Fibroblast of the conjunctiva (primary cell): ENCODE data around the gene KCNMA1.
"Not testable (repeated sequence)": the region's sequence is repeated elsewhere in the genome, so short reads cannot be mapped to it uniquely, and the experiment has no call there.

ENCODE experiments used
- DNase-seq: peaks from one replicate; pipeline ENCODE4 v3.0.0-alpha.2; 2010; ENCODE audit warnings: low read depth

KCNMA1 gene

DNA sequence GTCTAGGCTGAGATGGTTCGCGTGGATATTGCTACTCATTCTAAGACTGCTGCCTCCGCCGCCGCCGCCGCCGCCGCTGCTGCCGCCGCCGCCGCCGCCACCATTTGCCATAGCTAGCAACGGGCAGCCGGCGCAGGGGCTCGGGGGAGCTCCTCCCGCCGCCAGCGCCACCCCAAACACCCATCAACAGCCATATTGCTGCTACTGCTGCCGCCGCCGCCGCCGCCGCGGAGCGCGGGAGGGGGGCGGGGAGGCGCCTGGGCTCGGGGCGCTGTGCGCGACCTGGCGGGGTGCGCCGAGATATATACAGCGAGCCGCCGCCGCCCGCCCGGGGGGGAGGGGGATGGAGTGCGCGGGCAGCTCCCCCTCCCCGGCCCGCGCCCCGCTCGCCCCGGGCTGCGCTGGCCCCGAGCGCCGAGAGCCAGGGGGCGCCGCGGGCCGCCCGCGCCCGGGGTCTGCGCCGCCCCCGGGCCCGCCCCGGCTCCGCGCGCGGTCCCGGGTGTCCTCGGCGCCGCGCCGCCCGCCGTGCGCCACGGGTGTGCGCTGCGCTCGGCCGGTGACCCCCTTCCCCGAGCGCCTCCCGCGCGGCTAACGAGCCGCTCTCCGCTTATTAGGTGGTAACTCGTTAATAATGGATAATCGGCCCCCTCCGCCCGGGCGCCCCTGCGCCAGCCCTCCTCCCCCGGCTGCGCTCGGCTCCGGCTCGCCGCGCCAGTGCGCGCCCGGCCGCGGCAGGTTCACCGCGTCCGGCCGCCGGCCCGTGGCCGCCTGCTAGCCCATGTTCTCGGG, at the start of gene KCNMA1:
Gene KCNMA1, minus strand, starts transcription at position 277 of the 789 bp plus-strand sequence.
- DNase-seq, result no peak

DNA sequence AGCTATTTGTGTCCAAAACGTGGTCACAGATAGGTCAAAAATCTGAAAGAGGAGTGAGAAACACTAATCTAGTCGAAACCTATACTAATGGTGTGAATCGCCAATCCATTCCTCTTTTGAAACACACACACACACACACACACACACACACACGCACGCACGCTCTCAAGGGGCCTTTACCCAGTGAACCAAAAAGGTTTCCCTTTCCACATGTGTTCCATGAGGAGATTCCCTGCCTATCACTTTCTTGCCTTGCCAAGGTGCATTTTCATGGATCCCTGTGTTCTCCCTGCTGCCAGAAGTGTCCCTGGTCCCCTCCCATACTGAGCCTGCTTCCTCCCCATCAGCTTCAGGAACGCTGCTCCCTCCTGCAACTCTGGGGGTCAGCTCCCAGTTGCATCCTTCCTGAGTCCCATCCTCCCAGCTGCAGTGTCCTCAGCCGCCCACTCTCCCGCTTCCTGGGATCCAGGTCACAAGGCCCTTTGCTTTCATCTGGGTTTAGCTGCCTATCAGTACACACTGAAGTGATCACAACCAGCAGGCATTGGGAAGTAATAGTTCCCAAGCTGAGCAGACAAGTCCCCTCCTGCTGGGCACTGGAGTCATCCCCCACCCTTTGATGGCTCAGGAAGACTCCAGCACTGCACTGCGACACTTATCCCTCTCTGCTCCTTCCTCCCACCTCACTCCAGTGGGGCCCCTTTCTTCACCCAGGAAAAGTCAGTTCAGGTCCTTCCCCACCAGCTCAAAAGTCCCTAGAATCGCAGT, 49.2 kb upstream of the KCNMA1 start:
- no peak for DNase-seq

DNA sequence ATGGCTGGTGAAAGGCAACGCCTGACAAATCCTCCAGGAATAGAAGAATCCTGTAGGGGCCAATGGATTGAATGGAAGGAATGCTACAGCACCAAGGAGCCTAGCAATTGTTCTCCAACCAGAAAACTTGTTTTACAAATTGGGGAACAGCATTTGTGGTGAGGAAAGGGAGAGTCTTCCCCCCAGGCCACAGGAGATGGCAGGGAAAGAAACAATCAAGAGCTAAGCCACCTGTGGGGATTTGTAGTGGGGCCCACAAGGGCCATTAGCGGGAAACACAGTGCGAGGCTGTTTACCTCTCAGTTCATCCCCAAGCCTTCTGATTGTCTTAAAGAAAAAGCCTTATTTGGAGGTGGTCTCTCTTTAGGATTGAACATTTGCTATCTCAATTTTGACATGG, 48.5 kb upstream of the KCNMA1 start:
- DNase-seq, result no peak

DNA sequence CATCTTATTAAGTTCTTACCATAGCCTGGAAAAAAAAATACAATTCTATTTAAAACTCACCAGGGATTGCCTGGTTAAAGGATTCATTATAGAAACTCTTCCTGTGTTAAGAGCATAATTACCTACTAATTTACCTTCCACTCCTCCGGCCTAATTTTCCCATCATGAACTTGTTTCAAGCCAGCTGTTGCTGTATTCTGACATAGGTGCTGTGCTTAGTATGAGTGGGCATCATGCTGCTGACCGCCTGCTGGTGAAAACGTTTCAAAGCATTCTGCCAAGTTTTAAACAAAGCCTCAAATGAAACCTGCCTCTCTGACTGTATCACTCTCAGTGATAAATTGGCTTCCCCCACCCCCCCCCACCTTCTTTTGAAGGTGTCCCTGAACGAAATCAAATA, 47.8 kb upstream of the KCNMA1 start:
- DNase-seq, result no peak

DNA sequence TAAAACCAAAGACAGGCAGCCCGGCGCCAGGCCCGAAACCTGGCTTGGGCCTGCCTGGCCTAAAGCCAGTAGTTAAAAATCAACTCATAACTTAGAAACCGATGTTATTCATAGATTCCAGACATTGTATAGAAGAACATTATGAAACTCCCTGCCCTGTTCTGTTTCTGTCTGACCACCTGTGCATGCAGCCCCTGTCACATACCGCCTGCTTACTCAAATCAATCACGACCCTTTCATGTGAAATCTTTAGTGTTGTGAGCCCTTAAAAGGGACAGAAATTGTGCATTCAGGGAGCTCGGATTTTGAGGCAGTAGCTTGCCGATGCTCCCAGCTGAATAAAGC, 45.5 kb upstream of the KCNMA1 start:
- DNase-seq, result not testable (repeated sequence)

DNA sequence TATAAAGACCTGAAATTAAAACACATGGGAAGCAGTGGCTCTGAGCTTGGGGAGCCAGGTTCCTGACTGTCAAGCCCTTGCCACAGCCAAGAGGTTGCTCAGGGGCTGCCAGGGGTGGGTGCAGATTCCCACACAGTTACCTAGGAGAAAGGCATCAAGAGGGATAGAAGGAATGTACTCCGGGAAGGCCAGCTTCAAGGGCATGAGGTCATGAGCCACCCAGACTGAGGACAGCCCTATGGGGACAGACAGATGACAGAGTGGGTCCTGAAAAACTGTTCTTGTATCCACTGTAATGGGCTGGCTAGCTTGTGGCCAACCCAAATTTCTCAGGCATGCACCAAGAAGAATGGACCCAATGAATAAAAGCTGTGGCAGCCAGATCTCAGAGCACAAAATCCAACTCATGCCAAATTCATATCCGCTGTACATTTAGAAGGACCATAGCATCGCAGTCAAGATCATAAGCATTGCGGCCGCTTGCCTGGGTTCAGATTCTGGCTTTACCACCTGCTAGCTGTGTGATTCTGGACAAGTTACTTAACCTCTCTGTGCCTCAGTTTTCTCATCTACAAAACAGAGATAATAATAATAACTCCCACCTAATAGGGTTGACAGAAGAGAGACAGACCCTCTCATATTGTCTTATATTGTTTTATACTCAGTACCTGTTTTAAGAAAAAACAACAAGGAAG, 44.9 kb upstream of the KCNMA1 start:
- no peak for DNase-seq

DNA sequence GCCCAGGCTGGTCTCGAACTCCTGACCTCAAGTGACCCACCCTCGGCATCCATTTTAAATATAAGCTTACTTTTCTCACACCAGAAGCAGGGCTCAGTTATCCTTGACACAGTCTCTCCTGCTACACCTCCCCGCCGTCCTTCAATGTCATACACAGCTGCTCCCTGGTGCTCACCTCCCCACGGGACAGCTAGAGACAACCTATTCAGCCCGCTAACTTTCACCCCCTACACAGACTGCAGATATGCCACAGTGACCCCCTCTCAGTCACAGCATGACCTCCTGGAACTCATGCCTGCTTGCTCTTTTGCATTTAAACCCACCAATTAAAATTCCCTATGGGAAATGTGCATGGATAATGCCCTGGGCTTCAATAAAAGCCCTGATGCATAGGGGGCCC, 44.2 kb upstream of the KCNMA1 start:
- no peak for DNase-seq

DNA sequence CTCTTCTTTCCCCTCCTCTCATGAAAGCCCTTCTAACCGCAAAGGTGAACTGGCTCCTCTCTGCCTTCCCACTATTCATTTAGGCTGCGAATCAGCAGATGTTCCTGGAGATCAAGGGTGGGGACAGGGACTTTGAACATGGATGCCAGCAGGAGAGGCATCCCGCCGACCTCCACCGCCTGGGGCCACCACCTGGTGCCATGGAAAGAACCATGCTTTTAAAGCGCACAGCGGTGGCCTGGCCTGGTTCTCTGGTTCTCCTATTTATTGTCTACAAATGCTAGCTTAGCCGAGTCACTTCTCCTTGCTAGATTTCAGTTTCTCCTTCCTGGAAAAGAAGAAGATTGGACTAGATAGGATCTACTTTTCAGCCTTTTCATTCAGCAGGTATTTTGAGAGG, 43.2 kb upstream of the KCNMA1 start:
- no peak for DNase-seq

DNA sequence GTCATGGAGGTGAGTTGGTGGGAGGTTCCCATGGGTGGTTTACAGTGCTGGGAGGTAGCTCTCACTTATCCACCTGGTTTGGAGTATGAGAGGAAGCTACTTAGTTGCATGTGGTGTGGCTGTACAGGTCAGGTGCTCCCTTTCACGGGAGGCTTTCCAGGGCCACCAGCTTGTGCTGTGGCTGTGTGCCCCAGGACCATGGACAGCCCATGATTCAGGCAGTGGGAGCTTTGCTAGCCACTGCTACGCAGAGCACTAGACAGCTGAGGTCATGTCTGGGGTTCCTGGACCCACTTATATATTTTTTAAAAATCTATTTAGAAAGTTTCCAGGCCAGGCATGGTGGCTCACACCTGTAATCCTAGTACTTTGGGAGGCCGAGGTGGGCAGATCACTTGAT, 42.5 kb upstream of the KCNMA1 start:
- DNase-seq, result no peak

DNA sequence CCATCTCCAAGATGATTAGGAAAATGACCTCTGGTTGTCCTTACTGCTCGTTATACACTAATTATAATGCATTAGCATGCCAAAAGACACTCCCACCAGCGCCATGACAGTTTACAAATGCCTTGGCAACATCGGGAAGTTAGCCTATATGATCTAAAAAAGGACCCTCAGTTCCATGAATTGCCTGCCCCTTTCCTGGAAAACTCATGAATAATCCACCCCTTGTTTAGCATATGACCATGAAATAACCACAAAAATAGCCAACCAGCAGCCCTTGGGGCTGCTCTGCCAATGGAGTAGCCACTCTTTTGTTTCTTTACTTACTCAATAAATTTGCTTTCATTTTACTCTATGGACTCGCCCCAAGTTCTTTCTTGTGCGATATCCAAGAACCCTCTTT, 41.6 kb upstream of the KCNMA1 start:
- DNase-seq, result no peak

DNA sequence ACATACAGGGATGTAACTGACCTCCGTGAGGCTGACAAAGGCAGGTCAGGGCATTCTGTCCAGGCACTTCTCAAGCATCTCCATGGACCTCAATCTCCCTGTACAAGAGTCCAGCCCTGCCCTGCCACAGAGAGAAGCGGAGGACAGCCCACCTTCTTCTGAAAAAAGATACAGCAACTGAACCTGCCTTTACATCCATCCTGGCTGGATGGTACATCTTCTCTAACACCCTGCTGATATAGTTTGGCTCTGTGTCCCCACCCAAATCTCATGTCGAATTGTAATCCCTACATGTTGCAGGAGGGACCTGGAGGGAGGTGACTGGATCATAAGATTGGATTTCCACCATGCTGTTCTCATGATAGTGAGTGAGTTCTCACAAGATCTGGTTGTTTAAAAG, 40.5 kb upstream of the KCNMA1 start:
- DNase-seq, result no peak

DNA sequence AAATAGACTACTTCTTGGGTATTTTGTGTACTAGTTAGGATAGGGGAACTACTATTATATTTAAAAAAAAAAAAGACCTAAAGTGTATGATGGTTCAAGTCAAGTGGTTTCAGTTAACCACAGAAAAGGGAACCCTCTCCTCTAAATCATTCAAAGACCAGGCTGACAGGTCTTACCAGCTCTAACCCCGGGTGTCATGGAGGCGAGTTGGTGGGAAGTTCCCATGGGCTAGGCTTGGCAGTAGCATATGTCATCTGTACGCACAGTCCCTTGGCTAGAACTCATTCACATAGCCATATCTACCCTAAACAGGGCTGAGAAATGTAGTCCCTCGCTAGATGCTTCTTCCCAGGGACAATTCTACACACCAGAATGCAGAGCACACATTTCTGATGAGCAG, 37.7 kb upstream of the KCNMA1 start:
- no peak for DNase-seq

DNA sequence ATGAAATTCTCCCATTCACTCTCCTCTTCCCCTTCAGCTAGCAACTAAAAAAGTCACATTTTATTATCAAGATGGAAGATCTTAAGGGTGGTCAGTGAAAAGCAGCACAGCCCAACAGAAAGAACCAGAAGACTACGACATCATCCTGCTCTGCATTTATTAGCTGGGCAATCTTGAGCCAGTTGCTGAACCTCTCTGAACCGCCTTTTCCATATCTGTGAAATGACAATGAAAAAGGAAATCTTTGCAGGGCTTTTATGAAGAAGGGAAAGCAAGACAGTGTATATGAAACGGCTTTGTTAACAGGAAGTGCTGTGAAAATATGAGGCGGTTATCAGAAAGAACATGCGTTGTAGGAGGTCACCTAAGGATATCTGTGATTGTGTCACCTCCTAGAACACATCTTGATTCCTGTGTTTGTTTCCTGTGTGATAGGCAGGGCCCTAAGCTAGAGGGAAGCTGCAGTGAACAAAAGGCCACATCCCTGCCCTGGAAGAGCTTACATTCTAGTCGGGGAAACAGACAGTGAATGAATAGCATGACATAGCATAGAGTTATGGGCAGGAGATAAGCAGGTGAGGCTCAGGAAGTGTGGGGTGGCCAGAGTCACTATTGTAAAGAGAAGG, 36.0 kb upstream of the KCNMA1 start:
- DNase-seq, result no peak

DNA sequence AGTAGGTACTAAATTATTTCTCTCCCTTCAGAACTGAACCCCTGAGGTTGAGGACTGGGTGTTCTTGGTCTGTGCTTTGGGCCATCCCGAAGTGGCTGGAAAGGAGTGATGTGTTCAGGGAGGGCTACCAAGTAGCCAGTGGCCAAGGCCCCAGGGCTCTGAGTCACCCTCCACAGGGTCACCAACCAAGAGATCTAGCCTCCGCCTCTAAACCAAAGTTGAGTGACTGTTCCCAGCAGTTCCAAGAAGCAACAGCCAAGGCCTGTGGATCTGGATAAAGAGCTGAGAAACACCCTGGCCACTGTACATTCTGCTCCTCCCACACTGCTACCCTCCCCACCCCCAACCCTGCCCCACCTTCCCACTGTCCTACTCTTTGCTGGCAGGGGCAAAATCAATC, 35.5 kb upstream of the KCNMA1 start:
- no peak for DNase-seq

DNA sequence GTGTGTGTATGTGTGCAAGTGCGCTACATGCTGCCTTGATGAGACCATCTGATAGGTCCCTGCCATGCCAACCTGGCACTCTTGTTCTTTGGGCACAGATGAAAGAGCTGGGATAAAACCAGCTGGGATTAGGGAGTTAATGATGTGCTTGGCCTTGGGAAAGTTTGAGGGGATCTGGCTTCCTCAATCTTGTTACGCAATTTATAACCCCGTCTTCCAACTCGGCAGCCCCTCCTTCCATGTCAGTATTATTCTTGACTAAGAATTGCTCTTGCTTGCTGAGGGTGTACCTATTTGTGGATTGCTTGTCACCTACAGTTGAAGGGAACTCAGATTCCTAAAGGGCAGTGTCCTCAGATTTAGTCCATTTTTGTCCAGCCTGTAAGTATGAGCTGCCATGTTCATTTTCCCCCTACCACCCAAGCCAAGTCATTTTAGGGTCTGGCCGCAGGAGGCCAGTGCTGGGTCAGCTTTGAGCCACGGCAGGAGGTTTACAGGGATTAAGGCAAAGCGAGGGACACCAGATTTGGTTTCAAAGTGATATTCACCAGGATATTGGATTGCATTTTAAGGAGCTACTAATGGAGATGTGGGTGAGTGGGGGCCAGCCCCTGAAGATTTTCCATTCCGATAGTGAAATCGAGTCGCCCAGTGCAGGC, 34.1 kb upstream of the KCNMA1 start:
- no peak for DNase-seq

DNA sequence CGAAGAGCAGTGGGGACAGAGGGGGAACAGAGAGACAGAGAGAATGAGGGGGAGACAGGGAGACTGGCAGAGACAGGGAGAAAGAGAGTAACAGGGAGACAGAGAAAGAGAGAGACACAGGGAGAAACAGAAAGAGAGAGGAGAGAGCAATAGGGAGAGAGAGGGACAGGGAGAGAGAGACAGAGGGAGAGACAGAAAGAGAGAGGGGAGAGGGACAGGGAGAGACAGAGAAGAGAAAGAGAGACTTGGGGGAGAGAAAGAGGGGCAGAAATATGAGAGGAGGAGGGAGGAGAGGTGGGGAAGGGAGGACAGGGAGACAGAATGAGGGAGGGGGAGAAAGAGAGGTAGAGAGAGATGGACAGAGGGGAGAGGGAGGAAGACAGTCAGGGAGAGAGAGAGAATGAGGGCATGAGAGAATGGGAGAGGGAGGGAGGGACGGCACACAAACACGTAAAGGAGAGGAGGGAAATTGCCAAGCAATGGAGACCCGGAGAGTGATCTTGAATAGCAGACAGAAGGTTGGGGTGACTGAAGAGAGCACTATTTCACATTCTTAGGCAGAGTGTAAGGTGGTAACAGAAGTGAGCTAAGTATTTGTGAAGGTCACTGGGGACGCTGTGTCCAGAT, 33.3 kb upstream of the KCNMA1 start:
- no peak for DNase-seq

DNA sequence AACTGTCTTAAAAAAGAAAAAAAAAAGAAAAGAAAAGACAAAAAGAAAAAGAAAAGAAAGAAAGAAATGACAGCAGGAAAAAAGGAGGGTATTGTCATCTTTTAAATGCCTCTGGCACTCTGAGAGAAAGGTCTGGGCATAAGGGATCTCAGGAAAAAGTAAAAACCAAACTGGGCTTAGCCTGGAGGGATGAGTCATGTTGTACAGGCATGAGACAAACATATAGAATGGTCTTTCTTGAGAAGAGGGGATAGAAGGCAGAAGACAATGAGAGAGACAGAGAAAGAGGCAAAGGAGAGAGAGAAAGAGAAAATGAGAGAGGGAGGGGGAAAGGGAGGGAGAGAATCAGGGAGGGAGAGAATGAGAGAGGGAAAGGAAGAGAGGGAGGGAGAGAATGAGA, 32.3 kb upstream of the KCNMA1 start:
- DNase-seq, result no peak

DNA sequence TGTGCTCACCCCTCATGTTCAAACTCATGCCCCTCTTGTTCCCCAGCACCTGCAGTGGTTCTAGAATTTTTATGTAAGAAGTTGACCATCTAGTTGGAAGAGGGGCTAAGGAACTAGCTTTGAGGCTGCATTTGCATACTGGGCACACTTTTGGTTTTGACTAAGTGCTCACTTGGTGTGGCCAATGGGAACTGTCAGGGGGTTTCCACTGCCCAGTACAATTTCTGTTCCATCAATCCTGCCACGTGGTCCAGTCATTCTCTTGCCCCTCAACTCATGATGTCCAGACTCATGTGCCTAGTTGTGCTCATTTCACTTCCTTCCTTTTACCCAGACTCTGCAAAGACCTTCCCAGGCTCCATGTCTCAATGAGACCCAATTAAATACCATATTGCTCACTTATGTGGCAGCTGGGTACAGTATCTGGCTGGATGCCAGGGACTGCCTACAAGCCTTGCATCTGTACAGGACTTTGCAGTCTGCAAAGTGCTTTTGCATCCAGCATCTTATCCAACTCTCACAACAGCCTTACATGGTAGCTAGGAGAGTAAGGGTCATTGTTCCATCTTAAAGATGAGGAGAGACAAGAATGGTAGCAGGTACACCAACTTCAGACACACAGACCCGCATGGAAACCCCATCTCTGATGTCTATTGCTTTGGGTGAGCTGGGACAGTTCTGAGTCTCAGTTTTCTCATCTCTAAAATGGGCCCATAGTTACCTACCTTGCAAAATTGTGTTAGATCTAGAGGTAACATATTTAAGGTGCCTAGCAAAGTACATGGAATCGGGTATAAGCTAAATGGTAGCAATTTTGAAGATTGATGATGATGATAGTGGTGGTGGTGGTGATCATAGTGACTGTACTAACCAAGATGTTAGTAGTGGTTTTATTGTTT, 30.1 kb upstream of the KCNMA1 start:
- no peak for DNase-seq

DNA sequence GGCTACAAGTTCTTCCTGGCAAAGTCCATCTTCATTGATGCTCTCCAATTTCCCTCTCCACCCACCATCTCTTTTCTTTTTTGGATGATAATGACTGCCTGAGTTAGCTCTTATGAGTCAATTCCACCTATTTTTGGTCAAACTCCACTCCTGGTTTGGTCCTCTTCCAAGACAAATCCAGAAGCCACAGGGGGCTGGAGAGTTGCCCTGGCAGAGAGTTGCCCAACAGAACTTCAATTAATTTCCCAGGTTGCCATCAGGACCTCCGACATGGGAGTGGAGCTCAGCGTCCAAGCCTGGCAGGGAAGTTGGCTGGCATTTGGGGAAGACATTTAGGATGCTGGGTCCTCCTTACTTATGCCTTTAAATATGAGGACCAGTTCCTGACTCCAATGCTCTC, 29.2 kb upstream of the KCNMA1 start:
- no peak for DNase-seq

DNA sequence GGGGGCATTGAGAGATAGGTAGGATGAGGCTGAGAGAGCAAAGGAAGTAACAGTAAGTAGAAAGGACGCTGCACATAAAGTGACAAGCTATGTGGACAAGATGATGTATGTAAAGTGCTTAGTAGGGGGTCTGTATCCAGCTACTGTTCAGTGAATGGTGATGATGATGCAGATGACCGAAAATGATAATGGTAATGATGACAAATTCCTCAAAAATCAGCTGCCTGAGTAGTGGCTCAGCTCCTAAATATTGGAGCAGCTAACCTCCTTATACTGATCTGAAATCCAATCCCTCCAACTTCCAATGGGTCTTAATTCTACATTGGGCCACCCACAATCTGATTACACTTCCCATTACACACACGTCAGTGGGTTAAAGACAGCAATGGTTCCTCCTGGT, 27.1 kb upstream of the KCNMA1 start:
- no peak for DNase-seq

DNA sequence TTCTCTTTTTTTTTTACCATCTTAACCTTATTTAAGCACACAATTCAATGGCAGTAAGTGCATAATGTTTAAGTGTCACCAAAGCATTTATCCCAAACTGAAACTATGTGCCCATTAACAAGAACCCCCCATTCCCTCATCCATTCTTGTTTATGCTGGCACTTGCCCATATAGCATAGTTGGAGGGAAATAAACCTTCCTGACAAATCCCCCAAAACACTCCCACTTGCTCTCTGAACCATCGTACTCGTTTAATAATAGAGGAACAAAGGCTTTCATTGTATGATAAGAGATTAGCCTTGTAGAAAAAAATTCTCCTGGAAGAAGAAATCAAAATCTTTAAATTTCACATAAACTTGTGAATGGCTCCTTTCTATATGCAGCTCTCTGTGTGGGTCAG, 26.4 kb upstream of the KCNMA1 start:
- DNase-seq, result no peak
